Stimulated activated CD4-positive, alpha-beta T cell treated with anti-CD3 and anti-CD28 coated beads, Interleukin-4, amount 100 ng/mL, for 24 hours (primary cell): Measurements from ENCODE around the gene ADAM15.

Experiments
- DNase-seq: peaks from one replicate; pipeline ENCODE4 v3.0.0-alpha.2; 2020

ADAM15 gene

DNA sequence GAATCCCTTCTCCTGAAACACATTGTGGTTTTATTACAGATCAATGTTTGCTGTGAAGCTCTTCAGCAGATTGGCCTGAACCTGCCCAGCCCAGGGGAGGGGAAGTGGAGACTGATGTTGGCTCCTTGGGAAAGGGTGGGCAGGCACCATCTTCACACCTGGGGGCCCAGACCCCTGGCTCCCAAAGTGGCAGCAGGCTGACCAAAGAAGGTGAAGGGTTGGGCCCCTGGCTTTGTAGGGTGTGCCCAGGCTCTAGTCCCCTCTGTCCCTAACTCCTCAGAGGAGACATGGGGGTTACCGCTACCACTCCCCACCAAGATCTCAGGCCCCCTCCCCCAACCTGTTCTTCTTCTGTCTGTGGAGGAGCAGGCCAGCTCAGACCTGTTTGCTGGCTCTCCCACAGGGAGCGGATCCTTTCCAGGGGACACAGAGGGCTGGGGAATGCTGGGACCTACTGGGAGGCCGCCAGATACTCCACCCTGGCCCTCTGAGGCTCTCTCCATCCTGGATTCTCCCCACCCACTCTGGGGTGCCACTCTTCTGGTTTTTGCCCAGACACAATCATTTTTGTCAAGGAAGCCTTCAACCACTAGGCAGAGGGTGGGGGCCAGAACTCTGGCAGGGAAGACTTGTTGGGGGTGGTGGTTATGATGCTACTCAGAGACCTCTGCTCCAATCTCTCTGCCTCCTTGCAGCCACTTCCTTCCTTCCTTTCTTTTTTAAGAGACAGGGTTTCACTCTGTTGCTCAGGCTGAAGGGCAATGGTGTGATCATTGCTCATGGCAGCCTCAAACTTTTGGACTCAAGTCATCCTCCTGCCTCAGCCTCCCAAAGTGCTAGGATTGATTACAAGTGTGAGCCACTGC lies 22.5 kb downstream of the ADAM15 start:
- no peak for DNase-seq

DNA sequence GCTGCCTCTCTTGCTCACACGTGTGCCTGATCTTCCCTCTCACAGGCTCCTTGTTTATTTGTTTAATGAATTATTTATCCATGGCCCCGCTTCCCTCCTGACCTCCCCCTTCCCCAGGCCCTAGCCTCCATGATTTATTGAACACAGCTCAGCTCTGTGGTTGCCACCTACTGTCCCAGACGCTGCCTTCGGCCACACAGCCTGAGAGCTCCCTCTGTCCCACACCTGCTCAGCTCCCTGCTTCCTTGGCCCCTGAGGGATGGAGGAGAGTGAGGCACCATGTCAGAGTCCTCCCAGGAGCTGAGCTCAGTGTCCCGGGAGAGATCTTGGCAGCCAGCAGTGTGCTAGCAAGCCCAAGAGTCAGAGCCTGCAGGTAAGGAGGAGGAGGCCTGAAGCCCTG lies 24.4 kb downstream of the ADAM15 start:
- DNase-seq = no peak

DNA sequence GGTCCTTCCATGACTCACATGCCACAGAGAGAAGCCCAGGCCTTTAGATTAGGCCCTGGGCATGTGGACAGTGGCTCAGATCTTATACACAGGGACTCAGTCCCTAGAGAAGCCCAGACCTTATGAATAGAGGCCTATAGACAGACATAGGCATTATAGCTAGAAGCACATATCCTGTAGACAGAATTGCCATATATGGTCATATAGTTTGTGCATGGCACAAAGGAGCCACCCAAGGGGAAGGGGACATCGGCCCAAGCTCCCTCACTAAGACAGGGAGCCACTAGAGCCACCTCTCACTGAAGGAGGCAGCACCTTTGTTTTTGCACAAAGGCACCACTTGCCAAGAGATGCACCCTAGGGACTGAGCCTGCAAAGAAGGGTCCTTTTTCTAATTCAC lies 25.3 kb downstream of the ADAM15 start:
- DNase-seq = no peak

DNA sequence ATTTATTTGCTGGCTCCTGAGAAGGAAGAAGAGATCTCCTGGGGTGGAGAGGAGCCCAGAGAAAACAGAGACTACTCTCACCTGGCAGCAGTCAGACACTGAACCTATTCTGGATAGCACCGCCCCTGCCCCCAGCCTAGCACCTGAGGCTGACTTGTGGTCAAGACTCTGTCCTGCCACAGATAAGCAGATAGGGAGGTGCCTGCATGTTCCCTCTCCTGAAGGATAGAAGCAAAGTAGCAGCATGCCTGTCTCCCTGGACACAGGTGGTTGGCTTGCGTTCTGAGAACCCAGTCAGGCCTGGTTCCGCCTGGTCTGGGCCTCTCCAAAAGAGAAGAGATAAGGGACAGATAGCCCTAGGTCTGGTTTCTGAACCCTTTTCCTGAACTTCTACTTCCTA lies 26.2 kb downstream of the ADAM15 start:
- DNase-seq = no peak

DNA sequence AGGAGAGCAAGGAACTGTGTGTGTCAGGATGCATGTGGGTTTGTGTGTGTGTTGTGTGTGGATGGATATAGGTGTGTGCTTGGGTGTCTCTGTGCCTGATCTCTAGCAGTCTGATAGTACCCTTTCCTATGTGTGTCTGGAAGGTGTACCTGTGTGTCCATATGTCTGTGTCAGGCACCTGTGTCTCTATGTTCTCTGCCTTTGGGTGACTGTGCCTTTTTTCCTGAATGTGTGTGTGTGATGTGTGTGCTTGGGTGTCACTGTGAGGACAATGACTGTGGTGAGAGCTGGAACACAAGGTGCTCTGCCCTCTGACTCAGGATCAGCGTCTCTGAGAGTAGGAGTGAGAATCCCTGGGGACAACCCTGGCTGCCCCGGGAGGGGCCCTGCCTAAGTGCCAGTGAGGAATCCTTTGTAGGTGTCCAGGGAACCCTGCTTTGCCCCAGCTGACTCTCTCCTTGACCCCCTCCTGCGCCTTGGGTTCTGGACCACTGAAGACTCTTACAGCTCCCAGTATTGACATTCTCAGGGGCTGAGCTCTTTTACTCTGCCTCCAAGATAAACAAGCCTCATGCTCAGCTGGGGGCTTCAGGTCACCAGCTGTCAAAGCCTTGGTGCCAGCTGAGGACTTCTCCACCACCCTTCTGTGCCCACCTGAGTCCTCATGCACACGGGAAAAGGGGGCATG lies 26.8 kb downstream of the ADAM15 start:
- no peak for DNase-seq

DNA sequence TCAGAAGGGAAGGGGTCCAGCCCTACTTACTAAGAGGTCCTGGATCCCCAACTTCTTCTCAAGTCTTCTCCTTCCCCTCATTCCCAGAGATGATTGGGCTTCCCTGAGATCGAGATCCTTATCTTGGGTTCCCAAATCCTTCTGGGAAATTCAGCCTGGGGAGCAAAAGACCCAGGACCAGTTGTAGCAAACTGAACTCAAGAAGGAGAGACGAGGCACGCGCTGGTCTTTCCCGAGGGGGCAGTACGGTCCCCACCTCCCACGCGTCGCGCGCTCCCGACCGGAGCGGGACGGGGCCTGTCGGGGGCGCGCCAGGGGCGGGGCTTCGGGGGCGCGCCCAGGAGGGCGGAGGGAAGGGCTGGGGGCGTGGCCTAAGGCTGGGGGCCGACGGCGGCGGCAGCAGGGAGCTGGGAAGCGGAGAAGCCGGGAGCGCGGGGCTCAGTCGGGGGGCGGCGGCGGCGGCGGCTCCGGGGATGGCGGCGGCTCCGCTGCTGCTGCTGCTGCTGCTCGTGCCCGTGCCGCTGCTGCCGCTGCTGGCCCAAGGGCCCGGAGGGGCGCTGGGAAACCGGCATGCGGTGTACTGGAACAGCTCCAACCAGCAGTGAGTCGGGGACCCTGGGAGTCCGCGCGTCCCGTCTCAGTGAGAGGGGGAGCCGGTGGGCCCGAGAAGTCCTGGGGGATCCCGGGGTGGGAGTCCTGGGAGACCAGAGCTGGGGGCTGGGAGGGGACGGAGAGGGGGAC lies 27.5 kb downstream of the ADAM15 start, which contains the start of gene EFNA3:
TSS of gene EFNA3 (plus strand) at position 369 of the 741 bp plus-strand sequence. CDS start at position 474, 105 bp downstream.
- DNase-seq = peak; percentile 59

DNA sequence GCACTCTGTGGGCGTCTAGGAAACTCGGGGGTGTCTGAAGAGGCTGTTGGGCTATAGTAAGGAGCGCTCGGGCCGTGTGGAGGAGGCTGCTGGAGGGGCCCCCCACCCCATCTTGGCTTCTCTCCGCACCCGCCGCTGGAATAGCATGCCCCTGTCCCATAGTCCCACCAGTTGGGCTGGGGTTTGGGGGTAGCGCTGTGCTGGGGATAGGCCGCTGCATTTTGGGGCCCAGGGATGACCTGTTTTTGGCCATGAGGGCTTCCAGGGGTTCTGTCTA lies 28.0 kb downstream of the ADAM15 start:
- DNase-seq = no peak

DNA sequence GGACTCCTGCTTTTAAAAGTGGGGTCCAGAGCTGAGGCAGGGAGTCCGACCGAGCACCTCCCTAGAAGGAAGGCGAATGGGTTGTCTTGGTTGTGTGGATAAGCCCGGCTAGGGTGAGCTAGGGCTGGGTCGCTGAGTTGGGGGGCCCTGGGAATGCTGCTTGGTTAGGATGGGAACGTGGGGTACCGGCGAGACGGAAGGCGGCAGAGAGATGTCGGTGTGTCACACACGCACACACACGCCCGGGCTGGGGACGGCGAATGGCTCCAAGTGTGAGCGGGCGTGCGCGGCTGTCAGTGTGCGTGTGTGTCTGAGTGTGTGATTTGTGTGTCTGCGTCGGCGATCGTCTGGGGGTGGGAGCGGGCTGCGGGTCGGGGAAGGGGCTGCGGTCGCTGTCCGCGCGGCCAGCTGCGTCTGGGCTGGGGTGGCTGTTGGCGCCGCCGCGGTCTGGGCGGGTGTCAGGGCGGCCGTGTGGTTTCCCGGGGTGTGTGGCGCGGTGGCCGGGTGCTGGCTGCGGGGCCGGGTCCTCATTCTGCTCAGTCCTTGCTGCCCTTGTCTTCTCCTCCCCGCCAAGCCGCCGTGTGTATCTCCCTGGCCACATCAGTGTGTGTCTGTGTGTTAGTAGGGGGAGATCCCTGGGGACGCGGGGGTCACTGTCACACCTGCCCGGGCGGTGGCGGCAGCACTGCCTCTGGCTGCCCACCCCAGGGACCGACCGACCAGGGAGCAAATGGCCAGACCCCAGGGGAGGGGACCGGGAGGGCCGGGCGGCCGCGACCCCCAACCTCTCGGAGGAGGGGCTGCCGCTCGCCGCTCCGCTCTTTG lies 28.6 kb downstream of the ADAM15 start:
- DNase-seq = no peak

DNA sequence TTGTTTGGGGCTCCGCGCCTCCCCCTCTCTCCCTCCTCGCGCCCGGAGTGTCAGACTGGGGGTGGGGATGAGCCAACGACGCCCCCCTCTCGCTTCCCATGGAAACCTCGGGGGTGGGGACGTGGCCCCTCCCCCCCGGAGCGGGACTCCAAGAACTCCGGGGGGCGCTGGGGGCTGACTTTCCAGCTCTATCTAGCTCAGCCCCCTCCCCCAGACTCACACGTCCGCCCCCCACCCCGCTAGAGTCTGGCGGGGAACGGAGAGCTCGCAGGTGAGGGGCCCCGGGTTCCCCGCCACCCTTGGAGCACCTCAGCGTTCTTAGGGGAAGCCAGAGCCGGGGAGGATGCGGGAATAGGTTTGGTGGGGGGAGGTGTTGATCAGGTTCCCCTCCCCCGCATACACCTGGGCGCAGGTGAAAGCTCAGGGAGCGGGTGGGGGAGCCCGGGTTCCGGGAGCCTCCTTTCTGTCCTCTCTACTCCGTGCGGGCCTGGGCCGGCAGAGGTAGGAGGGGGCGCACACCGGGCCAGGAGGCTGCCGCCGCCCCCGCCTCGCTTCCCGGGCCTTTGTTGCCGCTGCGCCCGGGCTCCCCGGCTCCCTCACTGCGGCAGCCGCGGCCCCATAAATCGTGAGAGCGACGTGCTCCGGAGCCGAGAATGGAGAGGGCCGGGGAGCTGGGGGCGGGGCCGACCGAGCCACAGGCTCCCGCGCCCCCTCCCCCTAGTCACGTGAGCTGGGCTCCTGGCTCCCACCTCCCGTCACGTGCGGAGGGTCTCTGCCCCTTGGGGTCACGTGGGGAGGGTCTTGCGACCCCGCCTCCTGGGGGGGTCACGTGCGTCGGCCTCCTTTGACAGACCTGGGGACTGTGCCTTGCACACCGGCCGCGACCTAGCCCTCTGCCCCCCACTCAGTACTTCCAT lies 29.5 kb downstream of the ADAM15 start:
- DNase-seq = peak; percentile 33

DNA sequence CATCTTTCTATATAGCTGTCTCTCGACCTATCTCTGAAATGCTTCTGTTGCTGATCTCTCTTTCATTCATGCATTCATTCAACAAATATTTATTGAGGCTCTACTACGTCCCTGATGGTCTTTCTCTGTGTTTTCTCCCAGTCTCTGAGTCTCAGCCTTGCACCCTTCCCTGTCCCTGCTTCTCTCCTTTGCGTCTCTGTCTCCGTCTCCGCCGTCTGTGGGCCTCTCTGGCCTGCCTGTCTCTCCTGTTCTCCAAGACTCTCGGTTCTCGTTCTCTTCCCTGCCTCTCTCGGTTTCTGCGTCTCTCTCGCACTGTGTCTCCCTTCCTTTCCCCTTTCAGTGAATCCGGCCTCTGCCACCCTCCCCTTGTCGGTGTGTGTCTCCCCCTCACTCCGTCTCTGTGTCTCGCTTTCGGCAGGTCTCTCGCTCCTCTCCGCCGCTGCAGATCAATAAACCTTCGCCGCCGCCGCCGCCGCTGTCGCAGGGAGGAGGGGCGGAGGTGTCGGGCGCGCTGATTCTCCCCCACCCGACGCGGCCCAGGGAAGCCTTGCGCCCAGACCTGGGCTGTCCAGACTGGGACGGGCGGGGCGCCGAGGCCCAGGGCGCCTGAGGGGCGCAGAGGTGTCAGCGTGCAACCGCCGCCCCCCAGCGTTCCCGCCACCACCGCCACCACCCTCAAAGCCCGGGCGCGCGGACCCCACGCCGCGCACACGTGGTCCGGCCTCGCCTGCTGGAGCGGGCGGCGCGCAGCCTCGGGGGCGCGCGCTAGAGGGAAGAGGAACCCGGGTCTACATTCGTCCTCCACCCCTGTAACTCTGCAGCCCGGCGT lies 30.6 kb downstream of the ADAM15 start:
- DNase-seq = no peak

DNA sequence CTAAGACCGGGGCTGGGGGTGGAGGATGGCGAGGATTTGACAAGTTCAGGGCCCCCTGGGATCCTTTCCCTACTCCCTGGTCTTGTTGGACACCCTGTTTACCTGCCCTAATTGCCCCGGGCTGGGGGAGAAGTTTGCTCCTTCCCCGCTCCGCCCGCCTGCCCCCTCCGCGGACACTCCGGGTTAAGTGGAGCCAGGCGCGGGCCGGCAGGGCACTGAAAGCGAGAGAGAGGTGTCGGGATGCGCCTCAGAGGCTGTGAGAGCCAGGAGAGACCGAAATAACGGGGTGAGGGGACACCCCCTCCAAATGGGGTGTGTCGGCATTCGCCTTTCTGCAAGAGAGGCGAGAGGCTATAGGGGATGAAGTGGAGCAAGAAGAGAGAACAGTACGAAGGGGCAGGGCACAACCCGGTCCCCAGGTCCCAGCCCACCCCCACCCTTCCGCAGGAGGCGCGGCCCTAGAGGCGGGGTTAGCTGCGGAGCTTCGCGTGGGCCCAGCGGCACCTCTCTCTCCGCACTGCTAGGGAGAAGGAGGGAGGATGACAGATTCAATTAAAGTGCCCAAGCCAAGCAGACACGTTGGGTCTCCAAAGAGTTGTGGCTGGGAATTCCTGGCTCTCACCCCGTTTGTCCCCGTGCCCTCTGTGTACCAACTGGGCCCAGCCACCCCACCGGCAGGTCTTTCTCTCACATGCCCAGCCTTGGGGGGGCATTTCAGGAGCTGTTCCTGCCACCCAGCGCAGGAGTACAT lies 31.4 kb downstream of the ADAM15 start:
- DNase-seq = no peak

DNA sequence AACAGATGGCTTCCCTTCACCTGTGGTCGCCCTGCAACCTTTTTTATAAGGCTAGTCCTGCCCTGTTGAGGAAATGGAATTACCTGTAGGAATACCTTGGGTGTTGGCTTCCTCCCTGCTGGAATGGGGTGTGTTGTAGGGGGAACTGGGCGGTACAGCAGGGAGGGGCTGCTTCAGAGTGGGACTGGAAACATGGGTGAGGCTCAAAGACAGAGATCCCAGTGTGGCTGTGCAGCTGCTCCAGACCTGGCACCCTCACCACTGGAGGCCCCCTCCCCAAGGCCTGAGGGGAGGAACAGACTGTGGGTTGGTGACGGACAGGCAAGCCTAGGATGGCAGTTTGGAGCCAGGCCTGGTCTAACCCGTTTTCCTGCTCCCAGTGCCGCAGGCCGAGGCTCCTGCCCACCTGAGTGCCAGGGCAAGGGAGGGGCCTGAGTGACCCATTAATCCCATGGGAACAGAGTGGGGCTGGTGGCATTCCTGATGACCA lies 32.0 kb downstream of the ADAM15 start:
- DNase-seq = no peak

DNA sequence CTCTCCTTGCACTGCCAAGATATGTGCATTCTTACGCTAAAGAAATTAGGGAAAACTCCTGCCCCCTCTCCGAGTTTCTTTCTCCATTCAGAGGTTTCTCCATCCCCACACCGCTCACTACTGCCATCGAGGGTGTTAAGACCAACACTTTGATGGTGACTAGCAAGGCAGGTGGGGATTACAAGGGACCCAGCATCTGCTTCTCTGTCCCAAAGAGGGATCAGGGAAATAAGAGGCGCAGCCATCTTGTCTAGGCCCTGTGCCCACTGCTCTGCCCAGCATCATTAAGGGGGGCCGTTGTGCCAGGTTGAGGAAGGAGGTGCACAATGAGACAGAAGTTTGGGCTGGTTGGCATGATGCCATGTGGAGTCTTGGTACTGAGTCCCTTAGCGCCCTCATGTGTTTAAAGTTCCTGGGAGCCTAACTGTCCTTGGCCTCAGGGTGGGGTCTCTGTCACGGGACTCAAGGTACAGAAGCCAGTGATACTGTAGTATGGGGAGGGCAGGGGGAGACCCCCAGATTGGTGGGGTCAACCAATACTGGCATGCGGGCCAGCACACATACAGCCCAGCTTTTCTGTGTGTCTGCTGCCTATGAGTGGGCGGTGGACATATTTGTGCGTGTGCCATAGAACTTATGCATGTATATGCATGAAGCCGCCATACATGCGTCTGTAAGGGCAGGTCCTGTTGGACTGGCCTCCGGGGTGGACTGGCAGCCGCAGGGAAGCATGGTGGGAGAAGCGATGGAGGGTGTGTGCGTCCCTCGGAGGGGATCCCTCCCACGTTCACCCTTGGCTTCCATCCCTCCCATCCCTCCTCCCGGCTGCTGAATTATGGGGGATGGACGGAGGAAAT lies 33.0 kb downstream of the ADAM15 start:
- DNase-seq = no peak

DNA sequence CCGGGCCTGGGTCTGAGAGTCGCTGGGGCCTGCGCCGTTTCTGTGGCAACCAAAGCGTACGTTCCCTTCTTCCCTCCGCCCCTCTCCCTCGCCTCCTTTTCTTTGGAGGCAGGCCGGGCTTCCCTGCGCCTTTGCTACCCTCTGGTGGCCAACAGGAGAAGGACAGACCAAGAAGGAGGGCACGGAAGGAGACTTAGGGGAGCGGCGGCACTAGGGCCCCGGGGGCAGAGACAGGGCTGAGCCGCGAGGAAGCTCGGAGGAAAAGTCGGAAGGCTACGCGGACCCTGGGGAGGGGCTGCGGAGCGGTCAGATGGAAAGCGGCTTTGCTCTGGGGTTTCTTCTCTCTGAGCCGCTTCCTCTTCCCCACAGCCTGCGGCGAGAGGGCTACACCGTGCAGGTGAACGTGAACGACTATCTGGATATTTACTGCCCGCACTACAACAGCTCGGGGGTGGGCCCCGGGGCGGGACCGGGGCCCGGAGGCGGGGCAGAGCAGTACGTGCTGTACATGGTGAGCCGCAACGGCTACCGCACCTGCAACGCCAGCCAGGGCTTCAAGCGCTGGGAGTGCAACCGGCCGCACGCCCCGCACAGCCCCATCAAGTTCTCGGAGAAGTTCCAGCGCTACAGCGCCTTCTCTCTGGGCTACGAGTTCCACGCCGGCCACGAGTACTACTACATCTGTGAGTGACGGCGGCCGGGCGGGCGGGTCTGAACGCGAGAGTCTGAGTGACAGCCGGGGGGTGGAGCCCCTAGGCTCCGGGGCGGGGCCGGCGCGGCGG lies 33.8 kb downstream of the ADAM15 start:
- peak; percentile 90 for DNase-seq

DNA sequence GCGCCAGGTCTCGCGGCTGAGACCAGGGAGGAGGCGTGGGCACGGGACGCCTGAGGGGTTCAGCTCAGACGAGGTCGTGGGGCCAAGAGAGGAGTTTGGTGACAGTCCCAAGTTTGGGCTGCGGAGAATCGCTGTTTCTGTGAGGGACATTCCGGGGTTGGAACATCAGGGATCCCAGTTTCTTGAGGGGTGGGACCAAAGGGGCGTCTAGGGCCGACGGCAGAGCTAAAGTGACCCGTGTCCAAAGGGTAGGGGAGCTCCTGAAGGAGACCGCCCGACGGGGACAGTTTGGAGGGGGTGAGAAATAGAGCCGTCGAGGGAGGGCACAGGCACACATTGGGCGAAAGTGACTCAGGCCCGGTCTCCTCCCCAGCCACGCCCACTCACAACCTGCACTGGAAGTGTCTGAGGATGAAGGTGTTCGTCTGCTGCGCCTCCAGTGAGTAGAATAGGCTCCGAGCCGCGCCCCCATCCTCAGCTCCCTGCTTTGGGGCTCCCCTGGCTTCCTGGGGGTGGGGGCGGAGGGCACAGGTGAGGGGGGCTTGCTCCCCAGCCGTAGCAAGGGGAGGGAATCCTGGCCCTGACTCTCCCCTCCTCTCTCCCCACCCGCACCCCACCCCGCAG lies 34.5 kb downstream of the ADAM15 start:
- peak; percentile 82 for DNase-seq

DNA sequence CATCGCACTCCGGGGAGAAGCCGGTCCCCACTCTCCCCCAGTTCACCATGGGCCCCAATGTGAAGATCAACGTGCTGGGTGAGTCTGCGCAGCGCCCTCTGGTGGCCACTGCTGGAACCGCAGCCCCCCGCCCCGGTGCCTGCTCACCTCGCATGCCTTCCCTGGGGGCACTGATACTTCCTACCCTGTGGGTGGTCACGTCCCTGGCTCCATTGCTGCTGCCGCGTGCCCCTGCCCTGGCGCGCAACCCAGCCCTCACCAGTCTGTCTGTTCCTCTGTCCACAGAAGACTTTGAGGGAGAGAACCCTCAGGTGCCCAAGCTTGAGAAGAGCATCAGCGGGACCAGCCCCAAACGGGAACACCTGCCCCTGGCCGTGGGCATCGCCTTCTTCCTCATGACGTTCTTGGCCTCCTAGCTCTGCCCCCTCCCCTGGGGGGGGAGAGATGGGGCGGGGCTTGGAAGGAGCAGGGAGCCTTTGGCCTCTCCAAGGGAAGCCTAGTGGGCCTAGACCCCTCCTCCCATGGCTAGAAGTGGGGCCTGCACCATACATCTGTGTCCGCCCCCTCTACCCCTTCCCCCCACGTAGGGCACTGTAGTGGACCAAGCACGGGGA lies 35.1 kb downstream of the ADAM15 start:
- peak; percentile 81 for DNase-seq
